C1 segment of cervical spinal cord (tissue), 14 donors: ENCODE measurements around the gene C6orf132.

ENCODE experiments used
- DNase-seq, 14 donors: peaks; one replicate each; lab custom pipeline; 2025; lab: John Stamatoyannopoulos, UW

C6orf132 gene

GRCh38 chr6:42135722-42136121, 6.7 kb downstream of the C6orf132 start:
- no peak for DNase-seq

DNA sequence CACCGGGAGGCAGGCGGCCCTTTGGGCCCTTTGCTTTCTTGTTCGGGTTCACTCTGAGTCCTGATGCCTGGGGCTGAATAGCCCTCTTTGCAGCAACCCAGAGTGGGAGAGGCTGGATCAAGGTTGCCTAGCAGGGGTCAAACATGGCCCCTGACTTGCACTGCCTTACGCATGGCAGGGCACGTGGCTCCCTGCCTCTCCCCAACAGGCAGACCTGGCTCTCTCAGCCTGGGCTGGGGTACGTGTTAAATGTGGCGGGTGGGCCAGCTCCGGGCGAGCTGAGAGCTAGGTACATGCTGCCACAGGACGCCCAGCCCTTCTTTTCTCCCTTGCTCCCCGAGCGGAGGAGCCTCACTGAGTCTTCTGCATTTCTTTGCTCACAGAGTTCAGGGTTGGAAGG, 7.3 kb downstream of the C6orf132 start:
- DNase-seq: no peak

- no peak for DNase-seq
Observed at GRCh38 chr6:42133926-42134325, 8.5 kb downstream of the C6orf132 start.

GRCh38 chr6:42131531-42131930, 10.9 kb downstream of the C6orf132 start:
- no peak for DNase-seq

GRCh38 chr6:42129360-42129676, 13.1 kb downstream of the C6orf132 start:
- no peak for DNase-seq

GRCh38 chr6:42128460-42129359, 13.7 kb downstream of the C6orf132 start:
- no peak for DNase-seq

GRCh38 chr6:42125663-42126062, 16.8 kb downstream of the C6orf132 start:
- no peak for DNase-seq

- no peak for DNase-seq
Observed at GRCh38 chr6:42125231-42125630, 17.2 kb downstream of the C6orf132 start.

GRCh38 chr6:42124223-42124836, 18.1 kb downstream of the C6orf132 start:
- DNase-seq: no peak

DNA sequence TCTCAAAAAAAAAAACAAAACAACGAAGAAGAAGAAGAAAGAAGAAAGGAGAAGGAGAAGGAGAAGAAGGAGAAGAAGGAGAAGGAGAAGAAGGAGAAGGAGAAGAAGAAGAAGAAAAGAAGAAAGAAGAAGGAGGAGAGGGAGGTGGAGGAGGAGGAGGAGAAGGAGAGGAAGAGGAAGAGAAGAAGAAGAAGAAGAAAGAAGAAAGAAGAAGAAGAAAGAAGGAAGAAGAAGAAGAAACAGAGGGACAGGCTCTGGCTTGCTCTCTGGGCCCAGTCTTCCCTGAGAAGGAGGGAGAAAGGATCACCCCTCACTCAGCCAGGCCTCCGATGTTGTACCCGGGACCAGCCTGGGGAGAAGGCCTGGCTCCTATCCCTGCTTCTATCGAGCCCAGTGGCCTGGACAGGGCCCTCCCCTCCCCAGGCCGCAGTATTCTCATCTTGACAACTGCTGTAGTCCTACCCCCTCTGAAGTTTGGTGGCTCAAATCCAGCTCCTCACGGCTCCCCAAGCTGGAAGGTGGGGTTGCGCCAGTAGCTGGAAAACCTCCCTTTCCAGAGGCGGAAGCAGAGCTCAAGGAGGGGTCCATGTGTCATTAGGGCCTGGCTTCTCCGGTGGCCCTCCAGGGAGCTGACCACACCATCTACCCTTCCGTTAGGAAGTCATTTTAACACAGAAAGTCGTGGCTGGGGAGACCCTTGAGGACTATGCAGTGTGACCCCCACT, 18.9 kb downstream of the C6orf132 start:
- no peak for DNase-seq

DNA sequence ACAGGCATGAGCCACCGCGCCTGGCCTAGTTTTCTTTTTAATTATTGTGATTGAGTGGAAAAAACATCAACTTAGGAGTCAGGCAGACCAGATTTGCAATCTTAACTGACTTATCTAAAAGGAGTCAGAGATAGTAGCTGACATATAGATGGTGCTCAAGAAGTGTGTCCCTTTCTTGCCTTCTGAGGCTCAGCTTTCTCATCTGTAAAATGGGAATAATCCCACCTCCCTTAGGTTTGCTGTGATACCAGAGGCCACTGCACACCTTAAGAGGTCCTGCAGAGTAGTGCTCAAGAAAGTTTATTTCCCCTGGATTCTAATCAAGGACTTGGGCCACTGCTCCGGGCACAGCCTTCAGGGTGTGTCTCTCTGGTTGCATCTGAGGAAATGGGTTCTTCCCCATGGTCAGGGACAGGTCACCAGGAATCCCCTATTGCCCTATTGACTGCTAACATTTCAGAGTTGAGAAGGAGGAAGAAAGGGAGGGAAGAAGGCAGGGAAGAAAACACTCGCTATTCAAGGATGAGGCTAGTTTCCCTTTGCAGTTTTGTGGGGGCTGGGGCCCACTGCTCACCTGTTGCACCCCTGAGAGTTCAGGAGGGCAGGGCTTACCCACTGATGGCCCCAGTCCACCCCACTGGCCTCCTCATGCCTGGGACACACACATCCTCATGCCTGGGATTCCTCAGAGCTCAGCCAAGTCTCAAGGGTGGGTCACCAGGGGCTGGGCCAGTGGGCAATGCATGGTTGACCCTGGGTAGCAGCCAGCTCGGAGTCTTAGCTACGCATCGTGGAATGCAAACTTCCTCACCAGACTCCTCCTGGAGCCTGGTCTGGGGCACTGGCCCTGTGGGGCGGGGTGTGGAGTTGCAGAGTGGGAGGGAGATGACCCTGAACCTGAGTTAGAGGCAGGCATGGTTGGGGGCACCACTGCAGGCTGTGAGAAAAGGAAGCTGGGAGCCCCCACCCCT, 21.2 kb downstream of the C6orf132 start:
- DNase-seq: no peak

DNA sequence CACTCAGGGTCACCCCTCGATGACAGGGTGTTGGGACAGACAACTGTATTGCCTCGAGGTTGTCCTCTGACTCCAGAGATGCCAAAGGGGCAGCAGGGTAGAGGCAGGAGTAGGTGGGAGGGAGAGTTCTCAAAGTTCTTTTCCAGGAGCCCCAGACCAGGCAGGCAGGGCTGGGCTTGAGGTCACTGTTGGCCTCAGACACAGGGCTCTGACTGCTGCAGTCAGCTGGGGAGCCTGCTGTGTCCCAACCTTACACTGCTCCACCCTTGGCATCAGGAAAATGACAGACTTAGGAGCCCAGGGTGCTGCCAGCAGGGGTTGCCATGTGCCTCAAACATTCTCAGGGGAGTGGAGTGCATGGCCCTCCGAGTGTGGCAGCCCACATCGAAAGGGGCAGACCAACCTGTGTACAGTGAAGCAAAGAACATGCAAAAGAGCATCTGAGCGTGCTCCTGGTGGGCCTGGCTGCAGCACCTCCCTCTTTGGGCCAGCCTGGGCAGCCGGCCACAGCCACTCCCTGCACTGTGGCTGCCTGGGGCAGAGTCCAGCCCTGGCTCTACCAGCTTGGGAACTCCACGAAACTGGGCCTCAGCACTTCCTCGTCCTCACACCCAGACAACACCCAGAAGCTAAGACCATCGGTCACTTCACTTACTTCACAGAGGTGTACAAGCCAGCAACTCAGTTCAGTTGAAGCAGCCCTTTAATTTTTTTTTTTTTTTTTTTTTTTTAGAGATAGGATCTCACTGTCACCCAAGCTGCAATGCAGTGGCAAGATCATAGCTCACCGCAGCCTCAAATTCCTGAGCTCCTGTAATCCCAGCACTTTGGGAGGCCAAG, 24.0 kb downstream of the C6orf132 start:
- peak in 8 of 14 donors; percentile 2 to 77 (median 52) for DNase-seq

GRCh38 chr6:42117843-42118161, 24.6 kb downstream of the C6orf132 start:
- DNase-seq: no peak

GRCh38 chr6:42113936-42114636, 28.3 kb downstream of the C6orf132 start:
- DNase-seq: no peak

GRCh38 chr6:42112351-42112750, 30.1 kb downstream of the C6orf132 start:
- DNase-seq: no peak

- no peak for DNase-seq
Observed at GRCh38 chr6:42110683-42111082, 31.7 kb downstream of the C6orf132 start.

- no peak for DNase-seq
Observed at GRCh38 chr6:42108071-42108470, 34.3 kb downstream of the C6orf132 start.

- no peak for DNase-seq
Observed at GRCh38 chr6:42106112-42107023, 36.1 kb downstream of the C6orf132 start.

GRCh38 chr6:42105709-42106108, 36.7 kb downstream of the C6orf132 start:
- no peak for DNase-seq
